ENCODE results near the gene FOCAD. TPM values are rescaled to one million over a fixed set of nuclear protein-coding genes. Genes with fewer than 3 reads are reported as not detected.
A peak's percentile ranks its signal among the peaks of the same experiment; 100 is the strongest.

FOCAD gene
- total RNA-seq, 1 donor from 2014 or later: 64.3 TPM

DNA sequence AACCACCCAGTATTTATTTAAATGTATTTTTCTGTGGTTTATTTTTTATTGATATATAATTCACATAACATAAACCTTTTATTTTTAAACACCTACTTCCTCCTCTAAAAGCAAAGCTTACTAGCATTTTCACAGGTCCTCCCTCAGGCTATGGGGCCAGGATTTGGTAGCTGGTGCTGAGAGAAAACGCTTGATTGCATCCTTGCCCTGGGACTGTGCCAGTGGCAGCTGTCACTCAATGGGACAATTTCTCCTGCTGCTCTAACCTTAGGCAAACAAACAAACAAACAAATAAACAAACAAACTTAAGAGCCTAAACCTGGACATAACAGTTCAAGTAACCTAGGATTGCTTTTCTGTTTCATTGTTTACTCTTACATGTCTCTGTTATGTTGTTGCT, 102.7 kb downstream of the FOCAD start:
- DNase-seq (ENCODE audit: low read depth): no peak

- peak; percentile 17 for DNase-seq (ENCODE audit: low read depth)
Observed at GRCh38 chr9:20788526-20789451, 104.7 kb downstream of the FOCAD start.

DNA sequence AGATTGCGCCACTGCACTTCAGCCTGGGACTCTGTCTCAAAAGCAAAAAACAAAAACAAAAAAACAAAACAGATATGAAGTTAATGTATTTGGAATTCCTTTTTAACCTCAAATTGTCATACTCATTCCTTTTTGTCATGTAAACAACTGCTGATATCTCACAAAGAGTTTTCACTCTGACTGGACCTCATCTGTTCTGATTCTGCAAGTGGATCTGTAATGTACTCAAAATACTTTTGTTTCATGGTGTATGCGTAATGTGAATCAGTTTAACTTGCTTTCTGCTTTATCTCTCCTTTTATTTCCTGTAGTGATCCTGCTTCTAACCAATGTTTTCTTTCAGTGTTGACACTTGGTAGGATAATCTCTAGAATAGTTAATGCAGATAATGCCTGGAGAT, 106.7 kb downstream of the FOCAD start:
- DNase-seq (ENCODE audit: low read depth): no peak

DNA sequence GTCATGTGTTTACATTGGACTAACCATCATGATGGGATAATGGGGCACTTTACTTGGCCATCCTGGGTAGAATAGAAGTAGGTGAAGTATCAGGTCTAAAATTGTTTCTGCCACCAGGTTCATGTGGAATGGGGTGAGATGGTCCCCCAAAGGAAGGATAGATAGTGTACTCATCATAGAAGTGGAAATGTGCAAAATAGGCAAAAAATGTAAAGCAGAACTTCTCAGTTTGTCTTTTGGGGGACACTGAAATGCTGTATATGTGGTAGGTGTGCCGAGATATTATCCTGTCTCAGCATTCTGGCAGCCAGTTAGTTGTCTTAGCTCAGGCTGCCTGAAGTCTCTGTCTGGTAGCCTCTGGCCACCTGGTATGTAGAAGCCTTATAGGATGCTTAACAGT, 107.6 kb downstream of the FOCAD start:
- DNase-seq (ENCODE audit: low read depth): no peak

- no peak for DNase-seq (ENCODE audit: low read depth)
Observed at GRCh38 chr9:20804489-20805250, 120.6 kb downstream of the FOCAD start.

GRCh38 chr9:20805766-20806165, 121.7 kb downstream of the FOCAD start:
- DNase-seq (ENCODE audit: low read depth): no peak

- no peak for DNase-seq (ENCODE audit: low read depth)
Observed at GRCh38 chr9:20808002-20808401, 123.9 kb downstream of the FOCAD start.

GRCh38 chr9:20811872-20812271, 127.8 kb downstream of the FOCAD start:
- no peak for DNase-seq (ENCODE audit: low read depth)

DNA sequence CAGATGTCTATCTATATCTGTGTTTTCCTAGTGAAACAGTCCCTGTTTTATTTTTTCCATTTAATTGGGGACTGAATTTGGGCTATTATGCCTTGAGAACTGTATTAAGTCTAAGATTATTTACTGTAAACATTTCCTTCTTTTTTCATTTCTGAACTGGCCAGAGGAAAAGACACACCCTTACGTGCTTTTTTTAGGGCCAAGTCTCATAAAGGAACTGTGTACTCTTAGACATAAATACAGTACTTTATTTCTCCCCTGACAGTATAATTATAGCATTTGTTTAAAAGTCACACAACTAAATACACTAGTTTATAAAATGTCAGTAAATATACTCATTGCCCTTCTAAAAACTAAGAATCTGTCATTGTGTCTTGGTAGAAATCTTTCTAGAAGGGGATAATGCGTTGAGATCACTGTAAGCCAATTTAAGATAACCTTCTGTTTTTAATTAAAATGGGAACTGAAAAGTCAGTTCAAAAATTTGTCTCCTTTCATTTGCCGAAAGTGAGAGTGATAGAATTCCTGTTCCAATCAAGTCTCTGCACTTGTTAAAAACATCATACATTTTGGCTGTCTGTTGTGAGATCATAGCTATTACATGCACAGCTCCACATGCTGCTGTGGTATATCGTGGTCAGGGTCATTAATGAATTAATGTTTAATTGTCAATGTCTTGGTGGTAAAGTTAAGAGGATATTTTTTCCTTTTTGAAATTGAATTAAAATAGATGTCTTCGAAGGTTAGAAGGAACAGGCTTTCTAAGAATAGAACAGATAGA, 132.1 kb downstream of the FOCAD start:
- DNase-seq (ENCODE audit: low read depth): no peak

DNA sequence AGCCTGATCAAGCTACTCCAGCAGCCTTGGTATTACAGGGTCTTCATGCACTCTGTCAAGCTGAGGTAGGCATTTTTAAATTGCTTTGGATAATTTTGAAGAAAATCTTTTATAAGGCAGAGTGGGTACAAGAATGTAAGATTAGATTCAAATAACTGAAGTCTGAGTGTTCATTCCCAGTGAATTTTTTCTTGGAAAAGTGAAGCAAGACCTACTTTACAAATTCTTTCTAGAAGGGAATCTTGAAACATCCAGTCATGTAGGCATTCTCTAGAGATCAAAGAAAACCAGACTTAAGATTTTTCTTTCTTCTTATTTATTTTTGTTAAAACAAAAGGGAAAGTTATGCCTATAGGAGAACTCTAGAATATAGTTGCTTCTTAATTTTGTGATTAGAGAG, 139.0 kb downstream of the FOCAD start:
- no peak for DNase-seq (ENCODE audit: low read depth)

GRCh38 chr9:20831028-20831427, 147.0 kb downstream of the FOCAD start:
- no peak for DNase-seq (ENCODE audit: low read depth)

DNA sequence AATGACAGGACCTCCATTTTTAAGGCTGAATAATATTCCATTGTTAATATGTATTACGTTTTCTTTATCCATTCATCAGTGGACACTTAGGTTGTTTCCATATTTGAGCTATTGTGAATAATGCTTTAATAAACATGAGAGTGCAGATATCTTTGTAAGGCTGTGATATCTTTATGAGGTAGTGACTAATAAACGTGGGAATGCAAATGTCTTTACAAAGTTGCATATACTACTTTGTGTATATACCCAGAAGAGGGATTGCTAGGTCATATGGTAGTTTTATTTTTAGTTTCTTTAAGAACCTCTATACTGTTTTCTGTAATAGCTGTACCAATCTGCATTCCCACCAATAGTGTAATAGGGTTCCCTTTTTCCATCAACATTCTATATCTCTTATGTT, 148.7 kb downstream of the FOCAD start:
- DNase-seq (ENCODE audit: low read depth): no peak

DNA sequence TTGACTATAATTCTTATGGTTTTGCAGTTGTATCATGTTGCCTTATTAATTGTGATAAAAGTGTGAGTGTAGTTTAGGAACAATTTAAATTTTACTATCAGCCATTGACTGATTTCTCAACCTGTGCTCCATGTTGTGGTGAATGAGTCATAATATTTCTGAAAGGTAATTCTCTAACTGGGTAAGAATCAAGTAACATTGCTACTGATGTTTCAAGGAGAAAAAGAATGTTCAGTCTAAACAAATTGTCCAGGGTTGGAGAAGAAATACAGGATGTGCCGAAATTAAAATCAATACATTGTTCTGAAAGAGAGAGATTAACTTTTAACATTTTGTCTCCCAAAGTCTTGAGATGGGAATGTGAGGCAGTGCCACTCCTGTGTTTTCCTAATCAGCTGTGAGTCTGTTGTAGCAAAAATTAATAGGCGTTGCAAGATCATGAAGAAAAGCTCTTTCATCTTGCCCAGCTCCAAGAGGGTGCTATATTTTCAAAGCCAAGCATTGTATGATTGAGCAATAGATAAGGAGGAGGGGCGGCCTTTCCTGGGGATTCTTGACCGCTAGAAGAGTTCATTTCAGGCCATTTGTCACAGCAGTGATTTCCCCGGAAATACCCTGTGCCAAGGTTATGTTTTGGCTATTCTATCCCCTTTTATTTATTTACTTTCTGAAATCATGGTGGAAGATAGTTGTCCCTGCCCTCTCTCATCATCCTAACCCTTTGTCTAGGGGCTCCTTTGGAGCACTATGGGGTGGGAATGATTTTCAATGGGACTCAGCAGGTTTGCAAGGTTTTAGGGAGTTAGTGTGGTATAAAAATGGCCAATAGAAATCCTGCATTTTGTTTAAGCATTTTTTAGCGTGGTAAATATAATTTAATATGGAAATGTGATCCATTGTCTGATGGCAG, 151.6 kb downstream of the FOCAD start:
- peak; percentile 30 for DNase-seq (ENCODE audit: low read depth)

- no peak for DNase-seq (ENCODE audit: low read depth)
Observed at GRCh38 chr9:20837166-20837565, 153.1 kb downstream of the FOCAD start.

DNA sequence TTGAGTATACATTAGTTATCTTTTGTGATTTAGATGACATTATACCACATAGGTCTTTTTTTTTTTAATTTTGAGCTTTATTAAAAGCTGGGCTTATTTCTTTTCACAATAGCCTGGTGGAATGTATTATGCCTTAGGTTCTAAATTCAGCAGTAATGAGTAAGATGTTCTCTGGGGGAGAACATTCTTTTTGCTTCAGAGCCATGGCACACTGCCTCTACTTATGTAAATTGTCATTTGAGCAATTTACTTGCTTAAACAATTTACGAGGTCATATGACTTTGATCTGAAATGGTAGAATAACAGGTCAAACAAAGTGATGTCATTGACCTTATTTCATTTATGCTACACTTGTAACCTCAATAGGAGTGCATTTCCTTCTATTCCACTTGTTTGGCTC, 154.2 kb downstream of the FOCAD start:
- DNase-seq (ENCODE audit: low read depth): no peak

GRCh38 chr9:20844916-20845315, 160.9 kb downstream of the FOCAD start:
- DNase-seq (ENCODE audit: low read depth): no peak

- peak; percentile 13 for DNase-seq (ENCODE audit: low read depth)
Observed at GRCh38 chr9:20848490-20848889, 164.4 kb downstream of the FOCAD start.

- no peak for DNase-seq (ENCODE audit: low read depth)
Observed at GRCh38 chr9:20853866-20854265, 169.8 kb downstream of the FOCAD start.

GRCh38 chr9:20854444-20854843, 170.4 kb downstream of the FOCAD start:
- DNase-seq (ENCODE audit: low read depth): no peak

GRCh38 chr9:20863945-20864344, 179.9 kb downstream of the FOCAD start:
- no peak for DNase-seq (ENCODE audit: low read depth)

- DNase-seq (ENCODE audit: low read depth): no peak
Observed at GRCh38 chr9:20865347-20865746, 181.3 kb downstream of the FOCAD start.
